ENCODE data around the gene RALY. TPM values are rescaled to one million over a fixed set of nuclear protein-coding genes. Genes with fewer than 3 reads are reported as not detected.

Gene RALY
- total and polyA plus RNA-seq, 11 donors = 99.2 to 210 (median 106) TPM

DNA sequence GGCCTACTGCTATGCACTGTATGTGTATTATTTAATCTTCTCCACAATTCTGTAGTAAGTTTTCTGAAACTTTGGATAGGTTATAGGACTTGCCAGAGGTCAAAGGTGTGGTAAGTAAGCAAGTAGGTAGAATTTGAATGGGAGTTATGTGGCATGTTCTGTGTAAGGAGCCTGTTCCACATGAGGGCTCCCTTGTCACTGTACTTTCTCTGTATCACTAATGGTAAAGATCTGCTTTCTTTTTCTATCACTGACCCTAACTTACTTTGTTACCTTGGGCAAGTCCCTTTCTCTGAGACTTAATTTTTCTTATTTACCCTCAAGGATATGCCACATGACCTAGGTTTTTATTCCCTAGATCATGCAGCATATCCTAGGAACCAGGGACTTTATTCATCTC is 68.0 kb downstream of the RALY start:
- Histone ChIP-seq H3K9me3 (no peaks in the 10 kb centered on the region), H3K27ac (no peak overlapping the region), H3K4me1 (peaks cover 0 to 51% (median 18%) of the 10 kb centered on the region in 12 donors), H3K27me3 (no peaks in the 10 kb centered on the region), H3K4me3 (no peak overlapping the region), H3K36me3 (peaks cover 0 to 28% (median 0%) of the 10 kb centered on the region in 9 donors)
- intact Hi-C loops (cut with DNase I) = loop anchor here in 2 of 10 donors (5.0 to 10.0 kb wide), 3 partner anchors 67 to 267 kb away; partner anchors contain the start of gene RALY (in 2 of the 2)
- no peak for TF ChIP-seq CTCF (IDR thresholded peaks at IDR 0.05)
- no peak for TF ChIP-seq POLR2A (IDR thresholded peaks at IDR 0.05)
- ATAC-seq (no peak), DNase-seq (no peak)

DNA sequence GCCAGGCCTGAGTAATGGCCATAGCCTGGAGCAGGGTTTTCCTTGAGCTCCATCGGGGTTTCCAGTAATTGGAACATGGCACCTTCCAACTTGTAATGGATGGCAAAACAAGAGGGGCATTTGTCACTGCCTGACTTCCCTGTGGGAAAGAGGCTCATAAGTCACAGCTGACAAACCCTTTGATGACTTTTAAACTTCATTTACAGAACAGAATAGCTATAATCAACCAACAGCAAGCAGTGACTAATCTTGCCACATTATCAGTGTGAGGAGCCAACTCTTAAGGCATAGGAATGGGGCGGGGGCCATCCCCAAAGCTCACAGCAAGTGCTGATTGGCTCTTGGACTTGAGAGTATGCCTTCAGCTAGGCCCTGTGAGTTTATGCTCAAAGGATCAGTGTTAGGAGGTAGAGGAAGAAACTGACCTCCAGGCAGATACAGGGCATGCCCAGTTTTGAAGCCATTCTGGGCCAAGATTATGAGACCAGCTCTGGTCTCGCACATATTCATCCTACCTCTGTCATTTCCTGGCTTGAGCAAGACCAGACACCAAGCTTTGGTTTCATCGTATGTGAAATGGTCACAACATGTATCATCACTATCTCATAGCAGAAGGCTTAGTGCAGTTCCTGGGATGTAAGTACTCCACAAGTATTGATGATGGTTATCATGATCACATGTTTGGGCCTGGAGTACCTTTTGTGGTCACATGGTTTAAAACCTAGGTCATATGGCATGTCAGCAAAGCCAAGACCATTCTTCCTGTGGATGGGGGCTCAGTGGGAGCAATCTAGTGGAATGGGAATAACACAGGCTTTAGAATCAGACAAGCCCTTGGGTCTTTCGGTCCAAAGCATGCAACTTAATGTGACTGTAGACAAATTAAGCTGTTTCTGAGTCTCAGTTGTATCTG is 69.1 kb downstream of the RALY start:
- no peak overlapping the region for H3K27ac ChIP-seq
- no peaks in the 10 kb centered on the region for H3K9me3 ChIP-seq
- intact Hi-C loops (cut with DNase I) = loop anchor here in 2 of 10 donors (5.0 to 10.0 kb wide), 3 partner anchors 68 to 268 kb away; partner anchors contain the start of gene RALY (in 2 of the 2)
- H3K4me3 ChIP-seq = no peak overlapping the region
- H3K36me3 ChIP-seq = peaks cover 0 to 28% (median 0%) of the 10 kb centered on the region in 9 donors
- TF ChIP-seq POLR2A (IDR thresholded peaks at IDR 0.05) = no peak
- no peak for TF ChIP-seq CTCF (IDR thresholded peaks at IDR 0.05)
- no peak for ATAC-seq
- WGBS, 4 donors = 93 to 95% (median 93%) methylated on average over 5 of the region's 5 CpGs
- DNase-seq = no peak
- H3K4me1 ChIP-seq = peaks cover 0 to 52% (median 18%) of the 10 kb centered on the region in 12 donors
- H3K27me3 ChIP-seq = no peaks in the 10 kb centered on the region

GRCh38 chr20:34064286-34064685 is 70.6 kb downstream of the RALY start:
- Histone ChIP-seq H3K27me3 (no peaks in the 10 kb centered on the region), H3K27ac (no peak overlapping the region), H3K9me3 (no peaks in the 10 kb centered on the region), H3K4me3 (no peak overlapping the region), H3K36me3 (peaks cover 0 to 25% (median 0%) of the 10 kb centered on the region in 9 donors), H3K4me1 (peaks cover 0 to 53% (median 22%) of the 10 kb centered on the region in 12 donors)
- DNase-seq (no peak), ATAC-seq (no peak)
- 96 to 100% (median 96%) methylated on average over 3 of the region's 3 CpGs for WGBS, 4 donors
- TF ChIP-seq CTCF (IDR thresholded peaks at IDR 0.05) (no peak), POLR2A (IDR thresholded peaks at IDR 0.05) (no peak)
- intact Hi-C loops (cut with DNase I) = loop anchor here in 2 of 10 donors (5.0 to 10.0 kb wide), 3 partner anchors 69 to 269 kb away; partner anchors contain the start of gene RALY (in 2 of the 2)

GRCh38 chr20:34065260-34065659 is 71.5 kb downstream of the RALY start:
- intact Hi-C loops (cut with DNase I) = loop anchor here in 9 of 10 donors (5.0 to 10.0 kb wide), 9 partner anchors 68 to 273 kb away; partner anchors contain the start of gene RALY (in 5 of the 9)
- Histone ChIP-seq H3K36me3 (peaks cover 0 to 15% (median 0%) of the 10 kb centered on the region in 9 donors), H3K27me3 (no peaks in the 10 kb centered on the region), H3K27ac (peak overlapping the region in 1 of 12 donors; percentile 13), H3K4me1 (peaks cover 0 to 59% (median 28%) of the 10 kb centered on the region in 12 donors), H3K4me3 (no peak overlapping the region), H3K9me3 (no peaks in the 10 kb centered on the region)
- no peak for DNase-seq
- peak in 1 of 4 donors; percentile 27 for ATAC-seq
- 74 to 79% (median 77%) methylated on average over 2 of the region's 2 CpGs for WGBS, 4 donors
- TF ChIP-seq CTCF (IDR thresholded peaks at IDR 0.05) = no peak
- TF ChIP-seq POLR2A (IDR thresholded peaks at IDR 0.05) = no peak

Data from heart left ventricle (tissue), 16 donors.